GM12875 (cell line): ENCODE results near the gene LZTR1.

Experiments used
- H3K4me3 ChIP-seq: one replicate; pipeline ENCODE4 v1.5.1; 2011; ENCODE audit warnings: low read depth, low read length, control low read depth
- TF ChIP-seq, protein P1 (sequence below): IDR thresholded peaks from 2 replicates; pipeline ENCODE4 v1.5.1; 2011; ENCODE audit warnings: low read depth, mild to moderate bottlenecking, control low read depth, inconsistent platforms, low read length, moderate library complexity, borderline replicate concordance; ENCODE audit not compliant: insufficient read depth

The LZTR1 gene

DNA sequence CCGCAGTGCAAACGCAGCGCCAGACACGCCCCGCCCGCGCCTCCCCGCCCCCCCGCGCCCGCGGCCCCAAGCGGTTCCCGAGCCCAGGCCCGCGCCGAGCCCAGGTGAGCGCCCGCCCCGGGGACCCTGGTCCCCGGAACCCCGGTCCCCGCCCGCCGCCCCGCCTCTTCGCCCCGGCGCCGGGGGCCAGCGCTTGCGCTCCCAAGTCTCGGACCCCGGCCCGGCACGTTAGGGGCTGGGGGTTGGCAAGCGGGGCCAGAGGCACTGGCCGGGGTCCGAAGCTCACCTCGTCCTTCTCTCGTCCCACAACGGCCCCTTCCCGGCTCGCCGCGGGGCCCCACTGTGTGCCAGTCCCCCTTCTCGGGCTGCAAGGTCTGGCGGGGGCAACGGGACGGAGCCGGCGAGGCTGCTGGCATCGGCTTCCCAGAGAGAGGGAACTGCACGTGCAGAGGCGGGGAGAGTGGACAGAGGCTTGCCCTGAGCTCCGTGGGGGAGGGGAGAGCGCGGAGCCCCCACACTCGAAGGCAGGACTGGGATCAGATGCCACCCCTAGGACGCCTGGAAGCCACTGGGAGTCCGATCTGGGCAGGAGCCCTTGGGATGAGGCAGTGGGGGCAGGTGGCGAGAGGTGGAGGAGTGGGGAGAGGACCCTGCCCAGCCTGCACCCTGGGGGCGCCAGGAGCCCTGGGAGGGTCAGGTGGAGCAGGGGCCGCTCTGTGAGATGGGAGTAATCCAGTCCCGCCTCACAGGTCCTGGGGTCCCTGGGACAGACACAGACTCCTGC lies 16.8 kb upstream of the LZTR1 start:
- TF ChIP-seq, protein P1, sequence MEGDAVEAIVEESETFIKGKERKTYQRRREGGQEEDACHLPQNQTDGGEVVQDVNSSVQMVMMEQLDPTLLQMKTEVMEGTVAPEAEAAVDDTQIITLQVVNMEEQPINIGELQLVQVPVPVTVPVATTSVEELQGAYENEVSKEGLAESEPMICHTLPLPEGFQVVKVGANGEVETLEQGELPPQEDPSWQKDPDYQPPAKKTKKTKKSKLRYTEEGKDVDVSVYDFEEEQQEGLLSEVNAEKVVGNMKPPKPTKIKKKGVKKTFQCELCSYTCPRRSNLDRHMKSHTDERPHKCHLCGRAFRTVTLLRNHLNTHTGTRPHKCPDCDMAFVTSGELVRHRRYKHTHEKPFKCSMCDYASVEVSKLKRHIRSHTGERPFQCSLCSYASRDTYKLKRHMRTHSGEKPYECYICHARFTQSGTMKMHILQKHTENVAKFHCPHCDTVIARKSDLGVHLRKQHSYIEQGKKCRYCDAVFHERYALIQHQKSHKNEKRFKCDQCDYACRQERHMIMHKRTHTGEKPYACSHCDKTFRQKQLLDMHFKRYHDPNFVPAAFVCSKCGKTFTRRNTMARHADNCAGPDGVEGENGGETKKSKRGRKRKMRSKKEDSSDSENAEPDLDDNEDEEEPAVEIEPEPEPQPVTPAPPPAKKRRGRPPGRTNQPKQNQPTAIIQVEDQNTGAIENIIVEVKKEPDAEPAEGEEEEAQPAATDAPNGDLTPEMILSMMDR: no peak
- H3K4me3 ChIP-seq: no peak overlapping the region

DNA sequence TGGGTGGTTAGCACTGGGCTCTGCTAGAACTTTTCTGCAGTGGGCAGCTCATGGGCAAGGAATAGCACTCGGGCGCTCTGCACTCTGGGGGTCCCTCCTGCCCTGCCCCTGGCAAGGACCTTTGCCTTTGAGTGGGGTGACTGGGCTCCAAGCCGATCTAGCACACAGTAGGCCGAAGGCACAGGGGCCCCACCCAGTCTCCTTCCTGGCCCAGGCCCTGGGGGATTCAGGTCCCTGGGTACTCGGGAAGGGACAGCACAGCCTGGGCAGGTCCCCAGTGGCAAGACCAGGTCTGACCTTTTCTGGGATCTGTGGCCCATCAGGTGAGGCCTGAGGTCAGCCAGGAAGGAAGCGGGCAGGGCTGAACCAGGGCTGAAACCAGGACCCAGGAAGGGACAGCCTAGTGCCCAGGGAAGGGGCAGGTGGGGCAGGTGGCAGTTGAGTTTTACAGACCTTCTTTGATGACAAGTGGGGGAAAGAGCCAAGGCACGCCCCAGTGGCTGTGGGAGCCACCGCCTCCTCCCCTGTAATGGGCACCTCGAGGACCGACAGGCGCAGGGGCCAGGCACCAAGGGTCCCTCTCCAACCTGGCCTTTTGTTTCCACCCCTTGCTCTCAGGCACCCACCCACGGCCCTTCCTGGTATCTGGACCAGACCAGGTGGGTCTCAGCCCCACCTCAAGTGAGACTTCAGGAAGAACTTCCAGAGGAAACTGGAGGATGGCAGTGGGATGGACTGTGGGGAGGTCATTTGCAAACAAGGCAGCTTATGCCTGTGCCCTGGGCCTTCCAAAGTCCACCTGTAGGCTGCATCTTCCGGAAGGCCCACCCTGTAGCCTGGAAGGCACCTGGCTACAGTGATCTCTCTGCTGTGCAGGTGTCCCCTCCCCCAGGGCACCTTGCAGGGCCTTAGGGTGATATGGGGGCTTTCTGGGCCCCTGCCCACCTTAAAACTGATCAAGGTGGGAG lies 15.9 kb upstream of the LZTR1 start:
- TF ChIP-seq, protein P1: no peak
- H3K4me3 ChIP-seq: no peak overlapping the region

DNA sequence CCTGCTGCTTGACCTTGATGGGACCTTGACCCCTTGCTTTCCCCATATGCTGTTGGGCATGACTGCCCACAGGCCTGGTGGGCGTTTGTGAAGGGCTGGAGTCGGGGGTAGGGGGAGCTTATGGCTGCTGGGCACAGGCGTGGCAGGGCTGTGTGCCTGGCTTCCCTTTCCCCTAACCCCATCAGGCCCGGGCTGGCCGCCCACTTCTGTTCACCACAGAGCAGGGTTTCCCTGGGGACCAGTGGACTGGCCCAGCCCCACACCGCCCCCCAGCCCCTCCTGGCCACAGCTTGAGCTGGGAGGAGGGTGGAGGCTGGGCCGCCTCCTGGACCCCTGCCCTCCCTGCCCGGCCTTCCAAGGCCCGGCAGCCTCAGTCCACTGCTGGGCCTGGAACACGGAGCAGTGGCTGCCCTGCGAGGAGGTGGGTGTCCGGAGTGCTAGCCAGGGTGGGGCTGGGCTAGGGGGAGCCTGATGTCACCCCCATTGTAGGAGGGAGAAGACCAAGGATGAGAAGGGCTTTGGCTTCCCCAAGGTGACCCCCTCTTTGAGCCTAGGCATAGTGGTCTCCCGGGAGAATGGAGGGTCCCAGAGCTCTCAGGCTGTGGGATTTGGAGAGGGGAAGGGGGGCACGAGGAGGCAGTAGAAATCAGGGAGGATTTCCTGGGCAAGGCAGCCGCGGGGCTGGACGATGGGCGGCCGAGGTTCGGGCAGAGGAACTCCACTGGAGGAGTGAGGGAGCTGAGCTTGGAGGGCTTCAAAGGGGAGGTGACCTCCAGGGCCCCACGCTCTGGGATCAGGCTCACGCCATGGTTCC lies 15.0 kb upstream of the LZTR1 start, which contains the start of gene AIFM3:
TSS of gene AIFM3 (plus strand) at position 373 of the 814 bp plus-strand sequence. CDS start 690 bp downstream, outside the sequence.
- no peak within 1 kb of the TSS for H3K4me3 ChIP-seq
- TF ChIP-seq, protein P1: no peak

DNA sequence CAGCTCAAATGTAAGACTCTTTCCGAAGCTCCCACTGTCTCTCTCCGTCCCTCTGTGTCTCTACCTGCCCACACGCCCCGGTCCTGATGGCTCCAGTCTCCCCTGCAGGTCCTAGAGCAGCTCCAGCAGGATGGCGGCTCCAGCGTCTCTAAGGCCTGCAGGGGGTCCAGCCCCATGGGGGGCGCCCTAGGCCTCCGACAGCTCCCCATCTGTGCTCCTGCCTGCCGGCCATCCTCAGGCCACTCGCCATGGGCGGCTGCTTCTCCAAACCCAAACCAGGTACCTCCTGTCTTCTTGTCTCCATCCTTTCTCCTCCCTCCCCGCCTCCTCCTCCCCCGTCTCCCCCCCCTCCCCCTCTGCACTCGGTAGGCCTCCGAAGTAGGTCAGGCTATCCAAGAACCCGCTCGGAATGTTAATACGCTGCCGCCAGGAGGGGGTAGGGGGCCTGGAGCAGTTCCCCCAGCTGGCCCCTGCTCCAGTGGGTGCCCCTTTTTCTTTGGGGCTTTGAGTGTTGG lies 14.3 kb upstream of the LZTR1 start:
- TF ChIP-seq, protein P1: no peak
- no peak overlapping the region for H3K4me3 ChIP-seq

DNA sequence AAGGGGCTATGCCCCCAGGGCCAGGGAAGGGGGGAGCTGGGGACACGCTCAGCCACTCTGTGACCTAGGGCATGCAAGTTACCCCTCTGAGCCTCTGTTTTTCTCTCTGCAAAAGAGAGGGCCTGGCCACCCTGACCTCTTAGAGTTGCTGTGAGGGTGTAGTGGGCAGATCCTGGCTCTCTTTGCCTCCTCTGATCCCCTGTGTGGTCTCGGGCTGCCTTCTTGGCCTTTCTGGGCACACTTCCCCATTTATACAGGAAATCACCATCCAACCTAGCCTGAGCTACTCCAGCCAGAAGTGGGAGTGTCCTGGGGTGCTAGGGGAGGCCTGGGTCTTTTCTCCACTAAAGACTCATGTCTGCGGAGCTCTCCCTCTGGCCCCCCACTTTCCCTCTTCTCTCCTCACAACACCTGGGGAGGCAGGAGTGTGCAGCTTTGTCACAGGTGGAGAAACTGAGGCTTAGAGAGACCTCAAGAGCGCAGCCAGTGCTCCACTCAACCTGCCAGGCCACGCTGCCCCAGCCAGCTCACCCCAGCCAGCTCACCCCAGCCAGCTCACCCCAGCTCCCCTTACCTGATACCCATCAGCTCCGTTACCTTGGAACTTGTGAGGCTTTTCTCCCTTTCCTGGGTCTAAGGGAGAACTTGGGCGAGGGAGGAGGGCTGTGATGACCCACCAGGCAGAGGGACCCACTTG lies 13.7 kb upstream of the LZTR1 start:
- H3K4me3 ChIP-seq: no peak overlapping the region
- TF ChIP-seq, protein P1: no peak
